ENCODE results near the gene IDUA.

Gene IDUA

DNA sequence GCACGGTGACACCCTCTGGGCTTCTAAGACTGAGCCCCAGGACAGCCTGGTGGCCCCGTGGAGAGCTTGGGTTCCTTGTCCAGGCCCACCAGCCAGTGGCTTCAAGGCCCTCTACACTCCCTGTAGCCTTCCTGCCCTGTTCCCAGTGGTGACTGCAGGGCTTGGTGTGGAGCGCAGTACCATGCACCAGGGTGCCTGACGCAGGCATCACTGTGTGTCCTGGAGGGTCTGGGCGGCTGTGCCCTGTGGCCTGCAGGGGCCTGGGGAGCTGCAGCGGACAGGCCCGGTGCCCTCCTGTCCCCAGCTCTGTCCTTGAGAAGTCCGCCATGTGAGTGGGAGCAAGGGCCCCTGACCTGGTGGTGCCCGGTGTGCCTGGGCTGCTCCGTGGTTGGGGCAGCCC is 28.9 kb downstream of the IDUA start:
- TF ChIP-seq, protein P1, sequence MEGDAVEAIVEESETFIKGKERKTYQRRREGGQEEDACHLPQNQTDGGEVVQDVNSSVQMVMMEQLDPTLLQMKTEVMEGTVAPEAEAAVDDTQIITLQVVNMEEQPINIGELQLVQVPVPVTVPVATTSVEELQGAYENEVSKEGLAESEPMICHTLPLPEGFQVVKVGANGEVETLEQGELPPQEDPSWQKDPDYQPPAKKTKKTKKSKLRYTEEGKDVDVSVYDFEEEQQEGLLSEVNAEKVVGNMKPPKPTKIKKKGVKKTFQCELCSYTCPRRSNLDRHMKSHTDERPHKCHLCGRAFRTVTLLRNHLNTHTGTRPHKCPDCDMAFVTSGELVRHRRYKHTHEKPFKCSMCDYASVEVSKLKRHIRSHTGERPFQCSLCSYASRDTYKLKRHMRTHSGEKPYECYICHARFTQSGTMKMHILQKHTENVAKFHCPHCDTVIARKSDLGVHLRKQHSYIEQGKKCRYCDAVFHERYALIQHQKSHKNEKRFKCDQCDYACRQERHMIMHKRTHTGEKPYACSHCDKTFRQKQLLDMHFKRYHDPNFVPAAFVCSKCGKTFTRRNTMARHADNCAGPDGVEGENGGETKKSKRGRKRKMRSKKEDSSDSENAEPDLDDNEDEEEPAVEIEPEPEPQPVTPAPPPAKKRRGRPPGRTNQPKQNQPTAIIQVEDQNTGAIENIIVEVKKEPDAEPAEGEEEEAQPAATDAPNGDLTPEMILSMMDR (IDR thresholded peaks at IDR 0.05; ENCODE audit: borderline replicate concordance, control extremely low read depth, extremely low read depth, insufficient read depth, missing control alignments) = no peak
- no peak for DNase-seq (ENCODE audit: low spot score)
- in situ Hi-C loops (cut with MboI; ENCODE audit: low sequenced_read_pairs, unreplicated experiment) = no loop called here

DNA sequence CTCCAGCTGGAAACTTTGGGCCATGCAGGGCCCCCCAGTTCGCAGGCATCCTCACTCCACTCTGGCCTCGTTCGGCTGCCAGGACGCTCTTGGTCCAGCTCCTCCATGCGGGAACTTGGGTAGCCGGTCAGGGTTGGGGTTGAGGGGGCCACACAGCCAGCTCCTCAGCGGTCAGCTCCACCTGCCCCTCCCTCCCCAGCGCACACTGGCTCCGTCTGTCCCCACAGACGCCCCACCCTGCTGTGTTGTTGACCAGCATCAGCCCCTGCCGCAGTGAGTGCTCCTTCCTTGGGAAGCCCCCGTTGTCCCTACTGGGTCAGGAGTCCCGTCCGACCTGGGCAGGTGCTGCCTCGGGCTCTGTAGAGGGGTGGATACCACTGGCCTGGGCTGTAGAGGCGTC is 30.4 kb downstream of the IDUA start:
- TF ChIP-seq, protein P1 (IDR thresholded peaks at IDR 0.05; ENCODE audit: borderline replicate concordance, control extremely low read depth, extremely low read depth, insufficient read depth, missing control alignments) = no peak
- DNase-seq (ENCODE audit: low spot score) = no peak
- in situ Hi-C loops (cut with MboI; ENCODE audit: low sequenced_read_pairs, unreplicated experiment) = no loop called here

DNA sequence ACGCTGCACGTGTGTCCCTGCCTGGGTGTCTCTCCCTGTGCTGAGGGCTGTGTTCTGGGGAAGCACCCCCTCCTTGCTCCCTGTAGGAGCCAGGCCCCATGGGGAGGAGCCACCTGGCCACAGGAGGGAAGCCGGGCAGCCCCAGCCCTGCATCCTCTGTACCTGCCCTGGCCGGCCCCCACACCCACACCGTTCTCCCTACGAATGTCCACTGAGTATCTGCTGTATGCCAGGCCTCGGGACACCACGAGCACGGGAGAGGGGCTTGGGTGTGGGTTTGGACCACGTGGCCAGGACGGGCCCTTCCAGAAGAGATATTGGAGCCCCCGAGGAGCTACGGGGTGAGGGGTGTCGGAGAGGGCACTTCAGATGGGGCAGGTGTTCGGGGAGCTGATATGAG is 30.9 kb downstream of the IDUA start:
- TF ChIP-seq, protein P1 (IDR thresholded peaks at IDR 0.05; ENCODE audit: borderline replicate concordance, control extremely low read depth, extremely low read depth, insufficient read depth, missing control alignments) = no peak
- in situ Hi-C loops (cut with MboI; ENCODE audit: low sequenced_read_pairs, unreplicated experiment) = no loop called here
- no peak for DNase-seq (ENCODE audit: low spot score)

DNA sequence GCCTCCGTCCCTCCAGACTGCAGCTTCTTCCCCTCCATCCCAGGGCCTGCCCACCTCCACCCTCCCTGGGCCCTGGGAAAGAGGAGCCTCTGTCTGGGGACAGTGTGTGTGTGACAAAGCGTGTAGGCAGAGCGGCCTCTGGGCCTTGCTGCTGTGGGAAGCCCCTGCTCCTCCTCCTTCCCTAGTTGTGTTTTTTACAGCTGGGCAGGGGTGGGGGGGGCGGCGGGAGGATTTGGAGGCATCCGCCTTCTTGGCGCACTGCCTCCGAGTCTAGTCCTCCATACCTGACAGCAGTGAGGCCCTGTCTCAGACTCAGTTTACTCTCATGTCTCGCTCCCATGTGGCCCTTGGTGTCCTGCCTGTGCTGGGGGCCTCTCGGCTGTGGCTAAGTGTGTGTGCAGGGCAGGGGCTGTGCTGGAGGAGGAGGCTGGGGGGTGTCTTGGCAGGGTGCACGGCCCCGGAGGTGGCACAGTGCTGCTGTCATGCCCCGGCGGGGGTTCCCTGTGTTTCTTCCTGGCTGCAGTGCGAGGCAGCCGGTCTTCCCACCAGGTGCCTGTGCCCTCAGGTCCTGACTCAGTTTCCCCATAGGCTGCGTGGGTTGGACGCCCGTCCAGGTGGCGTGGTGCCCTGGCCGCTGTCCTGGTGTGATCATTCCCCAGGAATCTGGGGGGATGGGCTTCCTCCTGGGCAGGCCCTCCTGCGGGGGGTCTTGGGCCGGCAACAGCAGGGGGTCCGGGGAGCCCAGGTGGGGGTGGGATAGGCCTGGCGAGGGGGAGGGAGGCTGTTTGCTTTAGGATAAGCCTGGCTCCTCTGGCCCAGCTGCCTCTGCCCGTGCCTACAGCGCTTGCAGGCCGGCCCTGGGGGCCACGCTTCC is 31.5 kb downstream of the IDUA start:
- in situ Hi-C loops (cut with MboI; ENCODE audit: low sequenced_read_pairs, unreplicated experiment) = no loop called here
- DNase-seq (ENCODE audit: low spot score) = no peak
- TF ChIP-seq, protein P1 (IDR thresholded peaks at IDR 0.05; ENCODE audit: borderline replicate concordance, control extremely low read depth, extremely low read depth, insufficient read depth, missing control alignments) = no peak

- TF ChIP-seq, protein P1 (IDR thresholded peaks at IDR 0.05; ENCODE audit: borderline replicate concordance, control extremely low read depth, extremely low read depth, insufficient read depth, missing control alignments) = no peak
- DNase-seq (ENCODE audit: low spot score) = no peak
- in situ Hi-C loops (cut with MboI; ENCODE audit: low sequenced_read_pairs, unreplicated experiment) = no loop called here
These were observed 32.5 kb downstream of the IDUA start for GRCh38 chr4:1019320-1019719.

- DNase-seq (ENCODE audit: low spot score) = no peak
- in situ Hi-C loops (cut with MboI; ENCODE audit: low sequenced_read_pairs, unreplicated experiment) = no loop called here
- TF ChIP-seq, protein P1 (IDR thresholded peaks at IDR 0.05; ENCODE audit: borderline replicate concordance, control extremely low read depth, extremely low read depth, insufficient read depth, missing control alignments) = no peak
These were observed 33.1 kb downstream of the IDUA start for GRCh38 chr4:1019729-1020470.
